HCT116 (cell line): Measurements from ENCODE around the gene LOXL1.

Source experiments
- CBX3 ChIP-seq: IDR thresholded peaks from 2 replicates; pipeline ENCODE4 v1.6.1; 2012; ENCODE audit warnings: low read depth
- EZH2 ChIP-seq: fragments of 200-600 bp; sonication (generic); IDR thresholded peaks from 2 replicates; pipeline ENCODE4 v1.6.1; 2017; ENCODE audit warnings: antibody characterized with exemption, mixed run types
- EZH2phosphoT487 ChIP-seq: fragments of 200-600 bp; IDR thresholded peaks from 2 replicates; pipeline ENCODE4 v1.6.1; 2018; ENCODE audit warnings: antibody characterized with exemption, borderline replicate concordance
- JUND ChIP-seq: IDR thresholded peaks from 2 replicates; pipeline ENCODE4 v1.6.1; 2012
- POLR2A ChIP-seq: IDR thresholded peaks from 2 replicates; pipeline ENCODE4 v1.7.0; 2011; ENCODE audit warnings: borderline replicate concordance; ENCODE audit not compliant: insufficient read depth, insufficient read length; ENCODE audit errors: extremely low read depth
- POLR2AphosphoS5 ChIP-seq: IDR thresholded peaks from 2 replicates; pipeline ENCODE4 v1.6.1; 2011; ENCODE audit warnings: mild to moderate bottlenecking, low read depth, low read length, moderate library complexity
- SP1 ChIP-seq: IDR thresholded peaks from 2 replicates; pipeline ENCODE4 v1.6.1; 2012; ENCODE audit warnings: low read depth
- TF ChIP-seq, protein P1 (sequence below), 3 experiments: fragments of 200-600 bp in 1 of 3; sonication (generic) in 1 of 3; IDR thresholded peaks in 2 of 3; conservative IDR thresholded peaks in 1 of 3; 2 replicates each; pipeline ENCODE4 v1.5.1; 2012 to 2017; ENCODE audit warnings: low read depth in 2 of 3, low read length in 2 of 3, antibody characterized with exemption in 1 of 3, borderline replicate concordance in 1 of 3, control low read depth in 1 of 3, mild to moderate bottlenecking in 1 of 3, mixed read lengths in 1 of 3, mixed run types in 1 of 3, moderate library complexity in 1 of 3; ENCODE audit not compliant: insufficient read depth in 1 of 3
- TF ChIP-seq, protein P2 (sequence below): IDR thresholded peaks from 2 replicates; pipeline ENCODE4 v1.6.1; 2012

DNA sequence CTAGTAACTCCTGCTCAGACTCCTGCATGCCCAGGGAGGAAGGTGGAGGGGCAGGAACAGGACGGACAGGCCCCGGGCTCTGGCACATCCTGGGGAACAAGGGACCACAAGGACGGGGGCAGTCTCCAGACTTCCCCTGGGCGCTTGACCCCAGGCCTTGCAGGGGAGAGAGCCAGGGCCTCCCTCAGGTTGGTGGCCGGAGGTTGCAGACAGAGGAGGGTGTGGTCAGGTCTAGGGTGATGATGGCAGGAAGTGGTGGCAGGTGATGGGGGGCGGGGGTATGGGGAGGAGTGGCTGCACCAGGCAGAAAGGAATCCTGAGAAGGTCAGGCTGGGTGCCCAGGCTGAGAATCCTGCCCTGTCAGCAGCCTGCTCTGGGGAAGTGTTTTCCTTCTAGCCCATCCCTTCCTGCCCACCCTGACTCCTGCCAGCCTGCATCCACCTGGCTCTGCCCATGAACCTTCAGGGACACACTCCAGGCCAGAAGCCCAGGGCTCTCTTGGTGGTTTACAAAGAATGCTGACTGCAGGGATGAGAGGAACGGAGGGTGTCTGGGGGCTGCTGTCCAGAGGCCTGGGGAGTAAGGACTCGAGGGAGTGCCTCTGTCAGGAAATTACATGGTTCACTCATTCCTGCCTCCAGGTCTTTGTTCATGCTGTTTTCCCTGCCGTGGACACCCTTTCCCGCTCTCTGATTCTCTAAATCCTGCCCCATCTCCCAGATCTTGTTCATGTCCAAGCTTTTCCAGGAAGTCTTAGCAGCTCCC, 15.8 kb downstream of the LOXL1 start:
- TF ChIP-seq CBX3 (no peak), EZH2 (no peak), POLR2AphosphoS5 (no peak), POLR2A (no peak), SP1 (no peak), EZH2phosphoT487 (no peak), JUND (no peak)
- TF ChIP-seq, protein P1, sequence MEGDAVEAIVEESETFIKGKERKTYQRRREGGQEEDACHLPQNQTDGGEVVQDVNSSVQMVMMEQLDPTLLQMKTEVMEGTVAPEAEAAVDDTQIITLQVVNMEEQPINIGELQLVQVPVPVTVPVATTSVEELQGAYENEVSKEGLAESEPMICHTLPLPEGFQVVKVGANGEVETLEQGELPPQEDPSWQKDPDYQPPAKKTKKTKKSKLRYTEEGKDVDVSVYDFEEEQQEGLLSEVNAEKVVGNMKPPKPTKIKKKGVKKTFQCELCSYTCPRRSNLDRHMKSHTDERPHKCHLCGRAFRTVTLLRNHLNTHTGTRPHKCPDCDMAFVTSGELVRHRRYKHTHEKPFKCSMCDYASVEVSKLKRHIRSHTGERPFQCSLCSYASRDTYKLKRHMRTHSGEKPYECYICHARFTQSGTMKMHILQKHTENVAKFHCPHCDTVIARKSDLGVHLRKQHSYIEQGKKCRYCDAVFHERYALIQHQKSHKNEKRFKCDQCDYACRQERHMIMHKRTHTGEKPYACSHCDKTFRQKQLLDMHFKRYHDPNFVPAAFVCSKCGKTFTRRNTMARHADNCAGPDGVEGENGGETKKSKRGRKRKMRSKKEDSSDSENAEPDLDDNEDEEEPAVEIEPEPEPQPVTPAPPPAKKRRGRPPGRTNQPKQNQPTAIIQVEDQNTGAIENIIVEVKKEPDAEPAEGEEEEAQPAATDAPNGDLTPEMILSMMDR (IDR thresholded peaks at IDR 0.05 in 2 of 3, conservative IDR thresholded peaks at IDR 0.05 in 1 of 3; ENCODE audit: borderline replicate concordance in 1 of 3, insufficient read depth in 1 of 3, low read depth in 2 of 3, low read length in 2 of 3) = no peak
- TF ChIP-seq, protein P2, sequence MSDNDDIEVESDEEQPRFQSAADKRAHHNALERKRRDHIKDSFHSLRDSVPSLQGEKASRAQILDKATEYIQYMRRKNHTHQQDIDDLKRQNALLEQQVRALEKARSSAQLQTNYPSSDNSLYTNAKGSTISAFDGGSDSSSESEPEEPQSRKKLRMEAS = no peak
